DOHH2 (cell line): ENCODE data around the gene FBN1.

Experiments
- EZH2phosphoT487 ChIP-seq: fragments of 200-600 bp; sonication (generic); IDR thresholded peaks from 2 replicates; pipeline ENCODE4 v1.6.1; 2017; ENCODE audit warnings: borderline replicate concordance, mild to moderate bottlenecking, antibody characterized with exemption, low read length, moderate library complexity, mixed read lengths
- TF ChIP-seq, protein P1 (sequence below): fragments of 200-600 bp; sonication (generic); IDR thresholded peaks from one replicate; pipeline ENCODE4 v1.5.1; 2014; ENCODE audit warnings: antibody characterized with exemption, mild to moderate bottlenecking, low read depth, low read length; ENCODE audit not compliant: poor library complexity, severe bottlenecking

DNA sequence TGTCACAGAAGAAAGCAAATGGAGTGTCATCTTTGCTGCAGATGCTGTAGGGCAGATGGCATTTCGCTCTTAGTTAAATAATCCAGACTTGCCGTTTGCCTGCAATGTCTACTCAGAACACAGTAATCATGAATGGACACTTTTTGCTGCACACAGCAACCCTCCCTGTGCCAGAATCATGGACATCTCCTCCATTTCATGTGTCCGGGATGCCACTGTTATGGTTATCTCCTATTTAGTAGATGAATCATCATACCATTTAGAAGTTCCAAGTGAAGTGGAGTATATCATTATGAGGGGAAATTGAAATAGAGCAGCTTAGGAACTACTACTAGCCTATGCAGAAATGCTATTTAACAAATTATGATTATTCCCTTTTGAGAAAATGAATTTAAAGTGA, 195.8 kb downstream of the FBN1 start:
- TF ChIP-seq, protein P1, sequence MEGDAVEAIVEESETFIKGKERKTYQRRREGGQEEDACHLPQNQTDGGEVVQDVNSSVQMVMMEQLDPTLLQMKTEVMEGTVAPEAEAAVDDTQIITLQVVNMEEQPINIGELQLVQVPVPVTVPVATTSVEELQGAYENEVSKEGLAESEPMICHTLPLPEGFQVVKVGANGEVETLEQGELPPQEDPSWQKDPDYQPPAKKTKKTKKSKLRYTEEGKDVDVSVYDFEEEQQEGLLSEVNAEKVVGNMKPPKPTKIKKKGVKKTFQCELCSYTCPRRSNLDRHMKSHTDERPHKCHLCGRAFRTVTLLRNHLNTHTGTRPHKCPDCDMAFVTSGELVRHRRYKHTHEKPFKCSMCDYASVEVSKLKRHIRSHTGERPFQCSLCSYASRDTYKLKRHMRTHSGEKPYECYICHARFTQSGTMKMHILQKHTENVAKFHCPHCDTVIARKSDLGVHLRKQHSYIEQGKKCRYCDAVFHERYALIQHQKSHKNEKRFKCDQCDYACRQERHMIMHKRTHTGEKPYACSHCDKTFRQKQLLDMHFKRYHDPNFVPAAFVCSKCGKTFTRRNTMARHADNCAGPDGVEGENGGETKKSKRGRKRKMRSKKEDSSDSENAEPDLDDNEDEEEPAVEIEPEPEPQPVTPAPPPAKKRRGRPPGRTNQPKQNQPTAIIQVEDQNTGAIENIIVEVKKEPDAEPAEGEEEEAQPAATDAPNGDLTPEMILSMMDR: no peak
- TF ChIP-seq EZH2phosphoT487: no peak
